ENCODE data around the gene SLC4A2.

DNA sequence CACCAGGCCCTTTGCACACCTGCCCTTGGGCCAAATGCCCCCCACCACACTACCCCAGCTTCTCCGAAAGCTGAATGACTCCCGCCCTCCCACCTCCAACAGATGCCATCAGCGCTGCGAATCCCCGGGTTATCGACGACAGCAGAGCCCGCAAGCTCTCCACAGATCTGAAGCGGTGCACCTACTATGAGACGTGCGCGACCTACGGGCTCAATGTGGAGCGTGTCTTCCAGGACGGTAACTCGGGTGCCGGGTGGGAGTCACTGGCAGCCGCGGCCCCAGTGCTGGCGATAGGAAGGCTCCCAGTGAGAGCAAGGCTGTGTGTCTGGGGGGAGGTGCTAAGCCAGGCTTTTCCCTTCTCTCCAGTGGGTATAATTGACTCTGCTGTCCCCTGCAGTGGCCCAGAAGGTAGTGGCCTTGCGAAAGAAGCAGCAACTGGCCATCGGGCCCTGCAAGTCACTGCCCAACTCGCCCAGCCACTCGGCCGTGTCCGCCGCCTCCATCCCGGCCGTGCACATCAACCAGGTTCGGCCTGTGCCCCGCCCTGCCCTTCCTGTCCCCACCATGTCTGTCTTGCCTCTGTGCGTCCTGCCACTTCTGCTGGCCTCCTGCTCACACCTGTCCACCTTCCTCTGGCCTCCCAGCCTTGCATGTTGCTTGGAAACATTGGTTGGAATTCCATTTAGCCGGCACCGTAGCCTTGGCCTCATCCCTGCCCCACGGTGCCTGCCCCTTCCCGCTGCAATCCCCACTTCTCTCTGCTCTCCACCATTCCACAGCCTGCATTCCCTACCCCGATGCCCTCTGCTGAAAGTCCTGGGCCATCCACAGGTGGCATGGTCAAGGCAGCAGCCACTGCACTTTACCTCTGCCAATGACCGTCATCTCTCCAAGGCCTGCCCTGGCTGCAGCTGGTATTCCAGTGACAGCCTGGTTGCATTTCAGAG, 59.0 kb downstream of the SLC4A2 start:
- no peak for TF ChIP-seq TOX (CRISPR knock-in tag; IDR thresholded peaks at IDR 0.05; ENCODE audit: borderline replicate concordance)
- TF ChIP-seq, protein P1, sequence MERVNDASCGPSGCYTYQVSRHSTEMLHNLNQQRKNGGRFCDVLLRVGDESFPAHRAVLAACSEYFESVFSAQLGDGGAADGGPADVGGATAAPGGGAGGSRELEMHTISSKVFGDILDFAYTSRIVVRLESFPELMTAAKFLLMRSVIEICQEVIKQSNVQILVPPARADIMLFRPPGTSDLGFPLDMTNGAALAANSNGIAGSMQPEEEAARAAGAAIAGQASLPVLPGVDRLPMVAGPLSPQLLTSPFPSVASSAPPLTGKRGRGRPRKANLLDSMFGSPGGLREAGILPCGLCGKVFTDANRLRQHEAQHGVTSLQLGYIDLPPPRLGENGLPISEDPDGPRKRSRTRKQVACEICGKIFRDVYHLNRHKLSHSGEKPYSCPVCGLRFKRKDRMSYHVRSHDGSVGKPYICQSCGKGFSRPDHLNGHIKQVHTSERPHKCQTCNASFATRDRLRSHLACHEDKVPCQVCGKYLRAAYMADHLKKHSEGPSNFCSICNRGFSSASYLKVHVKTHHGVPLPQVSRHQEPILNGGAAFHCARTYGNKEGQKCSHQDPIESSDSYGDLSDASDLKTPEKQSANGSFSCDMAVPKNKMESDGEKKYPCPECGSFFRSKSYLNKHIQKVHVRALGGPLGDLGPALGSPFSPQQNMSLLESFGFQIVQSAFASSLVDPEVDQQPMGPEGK (CRISPR knock-in tag; IDR thresholded peaks at IDR 0.05; ENCODE audit: borderline replicate concordance): no peak
- TF ChIP-seq, protein P2, sequence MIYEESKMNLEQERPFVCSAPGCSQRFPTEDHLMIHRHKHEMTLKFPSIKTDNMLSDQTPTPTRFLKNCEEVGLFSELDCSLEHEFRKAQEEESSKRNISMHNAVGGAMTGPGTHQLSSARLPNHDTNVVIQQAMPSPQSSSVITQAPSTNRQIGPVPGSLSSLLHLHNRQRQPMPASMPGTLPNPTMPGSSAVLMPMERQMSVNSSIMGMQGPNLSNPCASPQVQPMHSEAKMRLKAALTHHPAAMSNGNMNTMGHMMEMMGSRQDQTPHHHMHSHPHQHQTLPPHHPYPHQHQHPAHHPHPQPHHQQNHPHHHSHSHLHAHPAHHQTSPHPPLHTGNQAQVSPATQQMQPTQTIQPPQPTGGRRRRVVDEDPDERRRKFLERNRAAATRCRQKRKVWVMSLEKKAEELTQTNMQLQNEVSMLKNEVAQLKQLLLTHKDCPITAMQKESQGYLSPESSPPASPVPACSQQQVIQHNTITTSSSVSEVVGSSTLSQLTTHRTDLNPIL (CRISPR knock-in tag; IDR thresholded peaks at IDR 0.05; ENCODE audit: low read depth): no peak
- no peak for TF ChIP-seq ESRRG (CRISPR knock-in tag; IDR thresholded peaks at IDR 0.05)
- no peak for TF ChIP-seq GLIS3 (CRISPR knock-in tag; IDR thresholded peaks at IDR 0.05)
- TF ChIP-seq TCF4 (CRISPR knock-in tag; IDR thresholded peaks at IDR 0.05; ENCODE audit: borderline replicate concordance): no peak
- no peak for TF ChIP-seq CSDC2 (CRISPR knock-in tag; IDR thresholded peaks at IDR 0.05)
- TF ChIP-seq ZC3H10 (CRISPR knock-in tag; IDR thresholded peaks at IDR 0.05): no peak
